Activated CD4-positive, alpha-beta T cell treated with anti-CD3 and anti-CD28 coated beads for 24 hours (primary cell): ENCODE measurements around the gene ZNF883.
"Not testable (repeated sequence)": the region's sequence is repeated elsewhere in the genome, so short reads cannot be mapped to it uniquely, and the experiment has no call there.

Experiments used
- DNase-seq, 2 donors: peaks; one replicate each; pipeline ENCODE4 v3.0.0-alpha.2; 2020; ENCODE audit warnings: low read depth in 2 of 2

Gene ZNF883

GRCh38 chr9:113011911-113012381 is at the start of gene ZNF883:
ZNF883 (minus strand) TSS chr9:113012192.
- peak in 1 of 2 donors; percentile 22 for DNase-seq

- DNase-seq, result not testable (repeated sequence)
Observed at GRCh38 chr9:113061072-113061850, 49.3 kb upstream of the ZNF883 start.

GRCh38 chr9:113059581-113060284 is 47.7 kb upstream of the ZNF883 start:
- DNase-seq, result not testable (repeated sequence)

GRCh38 chr9:113057193-113057592 is 45.2 kb upstream of the ZNF883 start:
- no peak for DNase-seq

- peak; percentile 60 to 66 for DNase-seq
Observed at GRCh38 chr9:113056191-113057106, 44.5 kb upstream of the ZNF883 start, which contains the start of gene ZFP37. ZFP37 (minus strand) TSS chr9:113056724; CDS start chr9:113056688, 36 bp downstream.

GRCh38 chr9:113042884-113043657 is 31.1 kb upstream of the ZNF883 start:
- DNase-seq, result no peak

GRCh38 chr9:113026200-113026599 is 14.2 kb upstream of the ZNF883 start:
- no peak for DNase-seq

- no peak for DNase-seq
Observed at GRCh38 chr9:113018247-113018646, 6.3 kb upstream of the ZNF883 start.

GRCh38 chr9:113012492-113012891 is 500 bp upstream of the ZNF883 start:
- no peak for DNase-seq

- DNase-seq, result no peak
Observed at GRCh38 chr9:113005777-113006176, 6.2 kb downstream of the ZNF883 start.

GRCh38 chr9:112997236-112997941 is 14.6 kb downstream of the ZNF883 start:
- DNase-seq, result no peak

GRCh38 chr9:112971415-112971814 is 40.6 kb downstream of the ZNF883 start:
- DNase-seq, result no peak

GRCh38 chr9:112970939-112971338 is 41.1 kb downstream of the ZNF883 start:
- DNase-seq, result no peak

GRCh38 chr9:112969730-112970129 is 42.3 kb downstream of the ZNF883 start:
- no peak for DNase-seq

- no peak for DNase-seq
Observed at GRCh38 chr9:112955550-112955949, 56.4 kb downstream of the ZNF883 start.

GRCh38 chr9:112945620-112946208 is 66.3 kb downstream of the ZNF883 start:
- DNase-seq, result peak in 1 of 2 donors; percentile 6

- no peak for DNase-seq
Observed at GRCh38 chr9:112939418-112939817, 72.6 kb downstream of the ZNF883 start.

GRCh38 chr9:112933696-112934095 is 78.3 kb downstream of the ZNF883 start:
- no peak for DNase-seq

GRCh38 chr9:112925058-112925641 is 86.8 kb downstream of the ZNF883 start:
- DNase-seq, result no peak

GRCh38 chr9:112921549-112921948 is 90.4 kb downstream of the ZNF883 start:
- no peak for DNase-seq
